A549 (cell line): ENCODE measurements around the gene SLC28A3. TPM values are rescaled to one million over a fixed set of nuclear protein-coding genes. Genes with fewer than 3 reads are reported as not detected.

Source experiments
- ATAC-seq, 2 experiments: fragments of 200-7000 bp in 1 of 2; fragments of >200 bp in 1 of 2; cut with Nextera tagmentation in 1 of 2; cut with Tn5 transposase in 1 of 2; 3 replicates each; pipeline versions ENCODE4 v1.8.0 to v1.9.1; 2018 to 2020; ENCODE audit warnings: mild to moderate bottlenecking in 1 of 2, moderate library complexity in 1 of 2
- CTCF ChIA-PET: fragments of 300-600 bp; sonication (Branson Sonifier 250); formaldehyde crosslinking; extraction: SDS; loops from one replicate; lab custom pipeline; 2021; ENCODE audit warnings: antibody characterized with exemption, inconsistent platforms; lab: Yijun Ruan, JAX
- POLR2A ChIA-PET: fragments of 350-600 bp; formaldehyde crosslinking; extraction: SDS; loops from one replicate; lab custom pipeline; 2021; ENCODE audit warnings: antibody characterized with exemption, inconsistent platforms; lab: Yijun Ruan, JAX
- DNase-seq, 2 experiments: peaks; one replicate each; pipeline versions ENCODE4 v3.0.0 to v3.0.0-alpha.2; 2011 to 2016; ENCODE audit warnings: low read depth in 1 of 2, low spot score in 1 of 2
- FAIRE-seq: peaks from 2 replicates; lab custom pipeline; 2011; peaks lifted over from hg19 to GRCh38; lab: Jason Lieb, UNC
- H3K27ac ChIP-seq, 2 experiments: fragments of >200 bp; sonication (Bioruptor Twin); formaldehyde crosslinking; 3 replicates each; pipeline ENCODE4 v1.5.1; 2016 to 2017
- H3K4me1 ChIP-seq: fragments of >200 bp; sonication (Bioruptor Twin); formaldehyde crosslinking; 3 replicates; pipeline ENCODE4 v1.6.1; 2016
- H3K4me2 ChIP-seq: fragments of >200 bp; sonication (Bioruptor Twin); formaldehyde crosslinking; 3 replicates; pipeline ENCODE4 v1.6.1; 2016
- H3K4me3 ChIP-seq: fragments of >200 bp; sonication (Bioruptor Twin); formaldehyde crosslinking; 3 replicates; pipeline ENCODE4 v1.5.1; 2016
- H3K9me3 ChIP-seq: fragments of >200 bp; sonication (Bioruptor Twin); formaldehyde crosslinking; 3 replicates; pipeline ENCODE4 v1.6.1; 2016
- CHD2 ChIP-seq: fragments of 150-350 bp; IDR thresholded peaks from 2 replicates; pipeline ENCODE4 v1.6.1; 2014; ENCODE audit warnings: low read length; ENCODE audit not compliant: partially characterized antibody
- CHD4 ChIP-seq: fragments of 200-600 bp; sonication (generic); IDR thresholded peaks from 2 replicates; pipeline ENCODE4 v1.6.1; 2016; ENCODE audit warnings: antibody characterized with exemption, mild to moderate bottlenecking, borderline replicate concordance
- EHF ChIP-seq: fragments of 250-450 bp; sonication (Bioruptor Pico); IDR thresholded peaks from 2 replicates; pipeline ENCODE4 v1.5.0; 2020; ENCODE audit warnings: mild to moderate bottlenecking
- EP300 ChIP-seq, 2 experiments: fragments of >200 bp; sonication (Bioruptor Twin); formaldehyde crosslinking; IDR thresholded peaks; 2 replicates in 1 of 2; 3 replicates in 1 of 2; pipeline ENCODE4 v1.6.1; 2016 to 2017
- ESRRA ChIP-seq: fragments of 150-350 bp; IDR thresholded peaks from 2 replicates; pipeline ENCODE4 v1.6.1; 2014; ENCODE audit warnings: mild to moderate bottlenecking, low read length, borderline replicate concordance
- FOSB ChIP-seq: fragments of 250-450 bp; sonication (Bioruptor Pico); IDR thresholded peaks from 2 replicates; pipeline ENCODE4 v1.5.0; 2020; ENCODE audit warnings: mild to moderate bottlenecking, moderate library complexity
- FOSL2 ChIP-seq, 2 experiments: fragments of 450-650 bp in 1 of 2; fragments of >200 bp in 1 of 2; sonication (Bioruptor Twin) in 1 of 2; formaldehyde crosslinking; IDR thresholded peaks; 2 replicates each; pipeline versions ENCODE4 v1.5.0 to v1.6.1; 2016 to 2020; ENCODE audit warnings: mild to moderate bottlenecking in 1 of 2, moderate library complexity in 1 of 2
- FOXS1 ChIP-seq: fragments of 250-450 bp; sonication (Bioruptor Pico); IDR thresholded peaks from 2 replicates; pipeline ENCODE4 v1.5.0; 2020; ENCODE audit warnings: mild to moderate bottlenecking, moderate library complexity
- GATA3 ChIP-seq: IDR thresholded peaks from 2 replicates; pipeline ENCODE4 v1.6.1; 2012; ENCODE audit warnings: borderline replicate concordance
- HOXA7 ChIP-seq: fragments of 250-450 bp; sonication (Bioruptor Pico); IDR thresholded peaks from 2 replicates; pipeline ENCODE4 v1.5.0; 2020; ENCODE audit warnings: mild to moderate bottlenecking, moderate library complexity
- HOXB13 ChIP-seq: fragments of 250-450 bp; sonication (Bioruptor Pico); IDR thresholded peaks from 2 replicates; pipeline ENCODE4 v1.5.0; 2020; ENCODE audit warnings: low read depth, mild to moderate bottlenecking, moderate library complexity
- JUN ChIP-seq, 2 experiments: fragments of >200 bp; sonication (Bioruptor Twin); formaldehyde crosslinking; IDR thresholded peaks; 2 replicates in 1 of 2; 3 replicates in 1 of 2; pipeline ENCODE4 v1.6.1; 2016 to 2017
- KDM1A ChIP-seq: fragments of 200-600 bp; sonication (generic); IDR thresholded peaks from 2 replicates; pipeline ENCODE4 v1.6.1; 2016; ENCODE audit warnings: low read depth, mild to moderate bottlenecking
- KDM5A ChIP-seq: fragments of 200-600 bp; sonication (generic); IDR thresholded peaks from 2 replicates; pipeline ENCODE4 v1.6.1; 2016; ENCODE audit warnings: antibody characterized with exemption, mild to moderate bottlenecking
- PHF8 ChIP-seq: fragments of 200-600 bp; sonication (generic); IDR thresholded peaks from 2 replicates; pipeline ENCODE4 v1.6.1; 2016; ENCODE audit warnings: low read depth, mild to moderate bottlenecking, antibody characterized with exemption, moderate library complexity, borderline replicate concordance
- POLR2A ChIP-seq: IDR thresholded peaks from 2 replicates; pipeline ENCODE4 v1.6.1; 2012; ENCODE audit warnings: mild to moderate bottlenecking, low read length
- POLR2AphosphoS2 ChIP-seq: conservative IDR thresholded peaks from 2 replicates; pipeline ENCODE4 v1.6.1; 2012; ENCODE audit warnings: low read length, improper control_type of control experiment, inconsistent platforms
- RAD21 ChIP-seq, 2 experiments: fragments of >200 bp in 1 of 2; sonication (Bioruptor Twin) in 1 of 2; formaldehyde crosslinking in 1 of 2; IDR thresholded peaks in 1 of 2; conservative IDR thresholded peaks in 1 of 2; 2 replicates in 1 of 2; 3 replicates in 1 of 2; pipeline ENCODE4 v1.6.1; 2012 to 2018; ENCODE audit warnings: inconsistent platforms in 1 of 2
- RARB ChIP-seq: fragments of 250-450 bp; sonication (Bioruptor Pico); IDR thresholded peaks from 2 replicates; pipeline ENCODE4 v1.8.0; 2021; ENCODE audit warnings: mild to moderate bottlenecking, moderate library complexity
- TFCP2L1 ChIP-seq: fragments of 250-450 bp; sonication (Bioruptor Pico); IDR thresholded peaks from 2 replicates; pipeline ENCODE4 v1.5.0; 2021; ENCODE audit warnings: mild to moderate bottlenecking
- TP53 ChIP-seq: fragments of 250-450 bp; sonication (Bioruptor Pico); IDR thresholded peaks from 2 replicates; pipeline ENCODE4 v1.5.0; 2021; ENCODE audit warnings: mild to moderate bottlenecking, moderate library complexity
- ZFP36 ChIP-seq: fragments of 450-650 bp; IDR thresholded peaks from 2 replicates; pipeline ENCODE4 v1.6.1; 2014; ENCODE audit warnings: borderline replicate concordance; ENCODE audit not compliant: partially characterized antibody
- ZNF302 ChIP-seq: fragments of 250-450 bp; sonication (Bioruptor Pico); IDR thresholded peaks from 2 replicates; pipeline ENCODE4 v1.9.0; 2021; ENCODE audit warnings: inconsistent platforms, mild to moderate bottlenecking, moderate library complexity
- ZSCAN20 ChIP-seq: fragments of 250-450 bp; sonication (Bioruptor Pico); IDR thresholded peaks from 2 replicates; pipeline ENCODE4 v1.8.0; 2022; ENCODE audit warnings: mild to moderate bottlenecking, moderate library complexity
- WGBS: methylation state at CpG from one replicate; pipeline ENCODE4 v1.1.6; 2017; ENCODE audit errors: missing lambda C conversion rate; 5-methylcytosine and 5-hydroxymethylcytosine counted together
- polyA plus RNA-seq, 4 experiments: library from polyadenylated mRNA; depleted of rRNA in 3 of 4; stranded (reverse); fragments of >200 nt; fragmentation: RNase III in 1 of 4; extraction: RNeasy Plus Mini Kit Qiagen cat#74134 plus additional on column Dnase treatment in 1 of 4; gene quantifications; 2 replicates in 3 of 4; 3 replicates in 1 of 4; pipeline ENCODE4 v1.2.3, GENCODE V29; 2011 to 2017
- TF ChIP-seq, protein P1 (sequence below): IDR thresholded peaks from 2 replicates; pipeline ENCODE4 v1.6.1; 2012
- TF ChIP-seq, protein P2 (sequence below): fragments of 250-450 bp; sonication (Bioruptor Pico); IDR thresholded peaks from 2 replicates; pipeline ENCODE4 v1.5.0; 2021; ENCODE audit warnings: mild to moderate bottlenecking, moderate library complexity, borderline replicate concordance
- TF ChIP-seq, protein P3 (sequence below): fragments of >200 bp; sonication (Bioruptor Twin); formaldehyde crosslinking; IDR thresholded peaks from 2 replicates; pipeline ENCODE4 v1.6.1; 2016
- TF ChIP-seq, protein P4 (sequence below): fragments of >200 bp; sonication (Bioruptor Twin); formaldehyde crosslinking; IDR thresholded peaks from 3 replicates; pipeline ENCODE4 v1.5.1; 2016

The SLC28A3 gene
- polyA plus RNA-seq, 2 of the 4 experiments (the other 2 are of a cell fraction) = not detected

DNA sequence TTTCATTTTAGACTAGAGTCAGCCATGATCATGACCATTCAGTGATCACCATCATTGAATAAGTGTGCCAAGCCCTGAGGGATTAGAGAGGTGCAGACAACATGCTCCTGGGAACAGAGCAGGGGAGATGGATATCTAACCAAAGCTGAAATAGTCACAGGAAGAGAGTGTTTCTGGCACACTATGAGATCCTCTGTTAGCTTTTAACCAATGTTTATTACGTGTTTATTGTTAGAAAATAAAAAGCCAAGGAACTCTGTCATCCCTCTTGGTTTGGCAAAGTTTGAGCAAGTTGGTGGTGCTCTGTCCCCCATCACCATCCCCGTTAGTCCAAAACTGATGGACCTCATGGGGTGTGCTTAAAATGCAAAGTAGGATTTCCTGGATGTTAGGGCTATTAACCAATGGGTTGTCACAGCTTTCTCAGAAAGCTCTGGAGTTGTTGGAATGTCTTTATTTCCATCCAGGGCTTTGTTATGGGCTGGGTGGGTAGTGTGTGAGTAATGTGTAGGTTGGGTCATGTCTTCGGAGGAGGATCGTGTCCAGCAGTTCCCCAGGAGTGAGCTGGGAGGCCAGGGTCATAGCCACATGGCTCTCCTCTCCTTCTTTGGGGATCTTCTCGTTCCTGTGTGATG lies 34.9 kb downstream of the SLC28A3 start:
- 48% methylated on average over 5 of the region's 5 CpGs for WGBS
- CTCF ChIA-PET = interaction anchor here (0.9 to 1.8 kb wide), 3 partner anchors 10 to 17 kb away, joined by 3 to 4 read pairs (median 3); no protein-coding TSS in a partner anchor
- no peak overlapping the region for H3K27ac ChIP-seq
- no peak for FAIRE-seq
- H3K4me3 ChIP-seq = no peak overlapping the region
- H3K4me2 ChIP-seq = no peak overlapping the region
- no peaks in the 10 kb centered on the region for H3K9me3 ChIP-seq
- no peaks in the 10 kb centered on the region for H3K4me1 ChIP-seq
- no peak for TF ChIP-seq ESRRA
- no peak for TF ChIP-seq HOXB13
- no peak for TF ChIP-seq KDM1A
- TF ChIP-seq TP53 (CRISPR knock-in tag) = no peak
- TF ChIP-seq, protein P1, sequence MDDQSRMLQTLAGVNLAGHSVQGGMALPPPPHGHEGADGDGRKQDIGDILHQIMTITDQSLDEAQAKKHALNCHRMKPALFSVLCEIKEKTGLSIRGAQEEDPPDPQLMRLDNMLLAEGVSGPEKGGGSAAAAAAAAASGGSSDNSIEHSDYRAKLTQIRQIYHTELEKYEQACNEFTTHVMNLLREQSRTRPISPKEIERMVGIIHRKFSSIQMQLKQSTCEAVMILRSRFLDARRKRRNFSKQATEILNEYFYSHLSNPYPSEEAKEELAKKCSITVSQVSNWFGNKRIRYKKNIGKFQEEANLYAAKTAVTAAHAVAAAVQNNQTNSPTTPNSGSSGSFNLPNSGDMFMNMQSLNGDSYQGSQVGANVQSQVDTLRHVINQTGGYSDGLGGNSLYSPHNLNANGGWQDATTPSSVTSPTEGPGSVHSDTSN = no peak
- no peak for TF ChIP-seq CHD2
- no peak for TF ChIP-seq FOSL2 (IDR thresholded peaks at IDR 0.05)
- TF ChIP-seq FOSL2 (CRISPR knock-in tag; IDR thresholded peaks at IDR 0.05) = no peak
- TF ChIP-seq EP300 (IDR thresholded peaks at IDR 0.05) = no peak
- no peak for TF ChIP-seq ZSCAN20 (CRISPR knock-in tag)
- TF ChIP-seq JUN (IDR thresholded peaks at IDR 0.05) = no peak
- TF ChIP-seq ZNF302 (CRISPR knock-in tag) = no peak
- TF ChIP-seq, protein P2, sequence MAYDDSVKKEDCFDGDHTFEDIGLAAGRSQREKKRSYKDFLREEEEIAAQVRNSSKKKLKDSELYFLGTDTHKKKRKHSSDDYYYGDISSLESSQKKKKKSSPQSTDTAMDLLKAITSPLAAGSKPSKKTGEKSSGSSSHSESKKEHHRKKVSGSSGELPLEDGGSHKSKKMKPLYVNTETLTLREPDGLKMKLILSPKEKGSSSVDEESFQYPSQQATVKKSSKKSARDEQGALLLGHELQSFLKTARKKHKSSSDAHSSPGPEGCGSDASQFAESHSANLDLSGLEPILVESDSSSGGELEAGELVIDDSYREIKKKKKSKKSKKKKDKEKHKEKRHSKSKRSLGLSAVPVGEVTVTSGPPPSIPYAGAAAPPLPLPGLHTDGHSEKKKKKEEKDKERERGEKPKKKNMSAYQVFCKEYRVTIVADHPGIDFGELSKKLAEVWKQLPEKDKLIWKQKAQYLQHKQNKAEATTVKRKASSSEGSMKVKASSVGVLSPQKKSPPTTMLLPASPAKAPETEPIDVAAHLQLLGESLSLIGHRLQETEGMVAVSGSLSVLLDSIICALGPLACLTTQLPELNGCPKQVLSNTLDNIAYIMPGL = no peak
- TF ChIP-seq, all 56 proteins: peak for 0
- POLR2A ChIA-PET = no interaction called here
- DNase-seq = no peak
- ATAC-seq = no peak

DNA sequence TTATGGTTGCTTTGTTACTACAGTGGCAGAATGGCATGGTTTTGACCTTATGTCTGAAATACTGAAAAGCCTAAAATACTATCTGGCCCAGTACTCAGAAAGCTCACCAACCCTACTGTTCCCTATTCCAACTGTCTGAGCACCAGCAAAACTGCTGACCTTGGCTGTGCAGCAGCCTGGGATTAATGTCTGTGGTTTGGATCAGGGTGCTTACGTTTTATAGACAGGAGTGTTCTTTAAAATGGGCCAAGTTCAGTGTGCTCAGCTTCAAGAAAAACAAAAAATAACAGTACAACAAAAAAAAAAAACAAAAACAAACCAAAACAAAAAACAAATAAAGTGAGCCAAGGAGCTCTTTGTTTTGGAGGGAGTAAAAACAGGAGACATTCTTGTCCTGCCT lies 36.4 kb downstream of the SLC28A3 start:
- no peak for FAIRE-seq
- Histone ChIP-seq H3K4me1 (no peaks in the 10 kb centered on the region), H3K4me2 (no peak overlapping the region), H3K4me3 (no peak overlapping the region), H3K9me3 (no peaks in the 10 kb centered on the region), H3K27ac (no peak overlapping the region)
- ATAC-seq = no peak
- CTCF ChIA-PET = interaction anchor here (0.8 to 1.8 kb wide), 4 partner anchors 11 to 372 kb away, joined by 3 to 7 read pairs (median 4); no protein-coding TSS in a partner anchor
- 30% methylated on average over 1 of the region's 1 CpG for WGBS
- POLR2A ChIA-PET = no interaction called here
- no peak for DNase-seq
- TF ChIP-seq, protein P1 = no peak
- TF ChIP-seq POLR2AphosphoS2 (no peak), CHD4 (no peak), RARB (CRISPR knock-in tag) (no peak), KDM1A (no peak), POLR2A (no peak), JUN (IDR thresholded peaks at IDR 0.05) (no peak), HOXA7 (CRISPR knock-in tag) (no peak)

DNA sequence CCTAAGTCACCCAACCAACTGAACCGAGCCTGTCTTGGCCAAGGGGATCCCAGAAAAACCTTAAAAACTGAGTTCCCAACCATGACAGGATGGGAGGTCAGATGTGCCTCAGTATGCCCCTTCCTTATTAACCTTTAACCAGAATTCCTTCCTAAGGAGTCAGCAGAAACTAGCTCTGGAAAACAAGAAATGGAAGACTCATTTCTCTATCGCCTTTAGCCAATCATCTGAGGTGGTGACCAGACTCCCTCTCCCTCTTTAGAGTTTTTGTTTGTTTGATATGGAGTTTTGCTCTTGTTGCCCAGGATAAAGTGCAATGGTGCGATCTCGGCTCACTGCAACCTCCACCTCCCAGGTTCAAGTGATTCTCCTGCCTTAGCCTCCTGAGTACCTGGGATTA lies 37.5 kb downstream of the SLC28A3 start:
- DNase-seq = no peak
- ATAC-seq = no peak
- WGBS = 74% methylated on average over 4 of the region's 4 CpGs
- no peaks in the 10 kb centered on the region for H3K9me3 ChIP-seq
- no peak overlapping the region for H3K4me2 ChIP-seq
- no peak for FAIRE-seq
- POLR2A ChIA-PET = no interaction called here
- H3K4me3 ChIP-seq = no peak overlapping the region
- H3K4me1 ChIP-seq = no peaks in the 10 kb centered on the region
- H3K27ac ChIP-seq = no peak overlapping the region
- TF ChIP-seq PHF8 (no peak), ZFP36 (no peak), KDM5A (no peak), FOSB (CRISPR knock-in tag) (no peak), RAD21 (conservative IDR thresholded peaks at IDR 0.05 in 1 of 2, IDR thresholded peaks at IDR 0.05 in 1 of 2) (no peak), JUN (IDR thresholded peaks at IDR 0.05) (no peak), ZNF302 (CRISPR knock-in tag) (no peak), TFCP2L1 (CRISPR knock-in tag) (no peak), GATA3 (no peak), KDM1A (no peak), EP300 (IDR thresholded peaks at IDR 0.05) (no peak), FOXS1 (CRISPR knock-in tag) (no peak), EHF (CRISPR knock-in tag) (no peak)
- TF ChIP-seq, protein P3, sequence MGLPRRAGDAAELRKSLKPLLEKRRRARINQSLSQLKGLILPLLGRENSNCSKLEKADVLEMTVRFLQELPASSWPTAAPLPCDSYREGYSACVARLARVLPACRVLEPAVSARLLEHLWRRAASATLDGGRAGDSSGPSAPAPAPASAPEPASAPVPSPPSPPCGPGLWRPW = no peak
- TF ChIP-seq, protein P4, sequence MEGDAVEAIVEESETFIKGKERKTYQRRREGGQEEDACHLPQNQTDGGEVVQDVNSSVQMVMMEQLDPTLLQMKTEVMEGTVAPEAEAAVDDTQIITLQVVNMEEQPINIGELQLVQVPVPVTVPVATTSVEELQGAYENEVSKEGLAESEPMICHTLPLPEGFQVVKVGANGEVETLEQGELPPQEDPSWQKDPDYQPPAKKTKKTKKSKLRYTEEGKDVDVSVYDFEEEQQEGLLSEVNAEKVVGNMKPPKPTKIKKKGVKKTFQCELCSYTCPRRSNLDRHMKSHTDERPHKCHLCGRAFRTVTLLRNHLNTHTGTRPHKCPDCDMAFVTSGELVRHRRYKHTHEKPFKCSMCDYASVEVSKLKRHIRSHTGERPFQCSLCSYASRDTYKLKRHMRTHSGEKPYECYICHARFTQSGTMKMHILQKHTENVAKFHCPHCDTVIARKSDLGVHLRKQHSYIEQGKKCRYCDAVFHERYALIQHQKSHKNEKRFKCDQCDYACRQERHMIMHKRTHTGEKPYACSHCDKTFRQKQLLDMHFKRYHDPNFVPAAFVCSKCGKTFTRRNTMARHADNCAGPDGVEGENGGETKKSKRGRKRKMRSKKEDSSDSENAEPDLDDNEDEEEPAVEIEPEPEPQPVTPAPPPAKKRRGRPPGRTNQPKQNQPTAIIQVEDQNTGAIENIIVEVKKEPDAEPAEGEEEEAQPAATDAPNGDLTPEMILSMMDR = no peak
- CTCF ChIA-PET = interaction anchor here (0.6 to 0.7 kb wide), 2 partner anchors 159 to 263 kb away, joined by 3 read pairs; no protein-coding TSS in a partner anchor
